UCSD-AML1 (cell line): ENCODE data around the gene MTHFD2L.
A peak's percentile ranks its signal among the peaks of the same experiment; 100 is the strongest.
"Not testable (repeated sequence)": the region's sequence is repeated elsewhere in the genome, so short reads cannot be mapped to it uniquely, and the experiment has no call there.

ENCODE experiments used
- DNase-seq: peaks from one replicate; lab custom pipeline; 2025; ENCODE audit not compliant: unreplicated experiment; lab: John Stamatoyannopoulos, UW

MTHFD2L gene

DNA sequence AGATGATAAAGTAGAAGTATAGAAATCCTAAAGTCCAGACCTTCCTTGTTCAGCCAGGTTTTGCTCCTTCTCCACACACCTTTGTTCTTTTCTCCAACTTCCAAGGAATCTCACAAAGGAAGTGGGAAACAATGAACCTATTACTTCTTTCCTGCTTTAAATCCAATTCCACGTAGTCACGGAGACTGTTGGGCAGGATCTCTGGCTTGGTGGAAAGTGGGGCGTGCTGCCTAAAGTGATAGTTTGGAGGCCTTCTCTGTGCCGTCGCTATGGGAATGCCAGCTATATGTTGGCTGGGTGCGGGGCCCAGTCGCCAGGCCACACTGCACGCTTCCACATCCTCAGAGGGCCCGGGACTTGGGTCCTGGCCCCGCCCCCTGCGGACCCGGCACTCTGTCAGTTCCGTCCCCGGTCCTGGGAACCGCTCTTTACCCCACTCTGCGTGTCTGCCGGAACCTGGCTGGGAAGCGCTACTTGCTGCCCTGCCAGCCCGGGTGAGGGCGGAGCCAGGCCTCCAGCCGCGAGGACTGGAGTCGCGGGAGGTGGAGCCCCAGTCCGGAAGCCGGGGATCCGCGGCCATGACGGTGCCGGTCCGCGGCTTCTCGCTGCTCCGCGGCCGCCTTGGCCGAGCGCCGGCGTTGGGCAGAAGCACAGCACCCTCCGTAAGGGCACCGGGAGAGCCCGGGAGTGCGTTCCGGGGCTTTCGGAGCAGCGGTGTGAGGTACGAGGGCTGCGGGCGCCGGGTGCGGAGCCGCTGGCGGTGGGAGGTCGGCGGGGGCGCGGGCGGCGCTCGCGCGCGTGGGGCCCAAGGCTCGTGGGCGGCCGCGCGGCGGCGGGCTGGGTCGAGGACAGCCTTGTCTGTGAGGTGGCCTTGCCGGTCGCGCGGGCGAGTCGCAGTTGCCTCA lies at the start of gene MTHFD2L:
TSS of gene MTHFD2L (plus strand) at position 558 of the 905 bp plus-strand sequence. CDS start at position 579, 21 bp downstream.
- peak; percentile 97 for DNase-seq

DNA sequence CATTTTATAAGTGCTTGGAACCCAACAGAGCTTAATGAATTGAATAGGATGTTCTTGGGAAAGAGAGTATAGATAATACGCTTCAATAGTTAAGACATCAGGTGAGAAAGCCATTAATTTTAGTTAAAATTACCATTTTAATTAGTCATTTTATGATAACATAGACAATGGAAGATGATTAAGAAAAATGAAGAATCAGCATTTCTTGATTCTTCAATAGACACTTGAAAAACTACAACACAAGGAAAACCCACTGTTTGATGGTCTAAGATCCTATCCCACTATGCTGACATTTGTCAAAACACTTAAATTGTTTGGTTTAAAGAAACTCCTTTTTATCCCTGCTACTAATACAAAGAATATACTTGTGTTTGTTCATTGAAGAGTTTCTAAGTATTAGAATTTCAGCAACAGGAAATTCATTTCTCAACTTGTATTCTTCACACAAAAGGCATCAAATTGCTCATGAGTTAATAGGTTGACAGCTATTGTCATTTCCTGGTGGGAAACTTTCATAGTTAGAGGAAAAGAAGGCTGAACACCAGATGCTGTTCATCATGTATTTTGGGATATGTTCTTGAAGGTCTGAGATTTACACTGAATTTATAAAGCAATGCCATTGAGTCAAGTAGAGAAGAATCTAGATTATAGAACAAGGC lies 49.3 kb upstream of the MTHFD2L start:
- DNase-seq, result no peak

DNA sequence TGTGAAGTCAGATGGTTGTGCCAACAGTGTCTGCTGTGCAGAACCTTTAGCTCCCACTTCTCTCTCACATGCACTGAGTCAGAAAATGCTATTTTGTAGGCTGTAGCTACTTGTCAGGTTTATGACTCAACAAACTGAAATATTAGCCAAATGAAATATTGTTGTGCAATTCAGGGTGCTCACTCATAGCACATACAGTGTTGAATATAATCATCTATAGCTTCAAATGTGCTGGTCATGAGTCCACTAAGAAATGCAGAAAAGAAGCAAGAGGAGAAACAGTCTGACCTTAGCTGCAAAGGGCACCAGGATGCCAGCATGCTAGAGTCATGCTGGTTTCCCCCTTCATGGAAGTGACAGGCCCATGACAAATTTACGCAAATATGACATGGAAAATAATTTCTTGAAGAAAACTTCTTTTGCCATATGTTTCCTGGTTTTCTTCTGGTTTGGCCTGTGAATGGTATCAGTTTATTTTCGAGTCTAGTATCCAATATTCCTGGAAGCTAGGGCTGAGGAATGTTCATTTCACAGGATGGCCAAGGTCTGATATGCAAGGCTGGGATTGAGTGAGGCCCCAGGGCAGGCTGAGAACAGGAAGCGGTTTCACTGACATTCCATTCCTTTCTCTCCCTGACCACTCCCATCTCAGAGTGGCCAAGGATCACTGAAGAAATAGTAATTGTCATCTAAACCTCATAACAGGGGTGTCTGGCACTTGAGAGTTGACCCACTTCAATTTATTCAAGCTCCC lies 48.6 kb upstream of the MTHFD2L start:
- peak; percentile 12 for DNase-seq

DNA sequence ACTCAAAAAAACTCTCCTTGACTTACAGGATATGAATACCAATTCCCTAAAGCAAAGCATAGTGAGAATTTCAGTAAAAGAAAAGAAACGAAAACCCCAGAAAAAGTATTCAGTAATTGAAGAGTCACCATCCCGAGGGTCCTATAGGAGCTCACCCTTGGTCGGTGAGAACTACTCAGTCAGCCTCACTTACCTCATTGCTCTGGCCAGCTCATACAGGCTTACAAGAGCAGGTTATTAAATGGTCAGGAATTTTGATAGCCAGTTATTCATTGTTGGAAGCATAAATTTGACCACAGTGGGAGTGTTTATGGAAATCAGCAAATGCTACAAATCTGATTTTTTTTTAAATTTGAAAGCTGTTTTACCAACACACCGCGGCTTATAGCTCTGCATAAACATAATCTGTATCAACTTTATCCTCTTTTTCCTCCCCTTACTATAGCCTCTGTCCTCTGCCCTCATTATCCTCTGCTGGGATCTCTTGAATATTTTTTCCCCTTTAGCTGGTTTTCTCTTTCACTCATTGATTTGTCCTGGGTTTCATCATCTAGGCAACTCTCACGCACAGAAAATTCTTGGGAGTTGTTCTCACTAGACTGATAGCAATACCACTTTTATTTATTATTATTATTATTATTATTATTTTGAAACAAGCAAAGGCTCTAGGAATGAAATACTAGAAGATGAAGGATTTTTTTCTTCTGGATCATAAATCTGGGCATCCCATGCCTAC lies 47.9 kb upstream of the MTHFD2L start:
- DNase-seq, result no peak

DNA sequence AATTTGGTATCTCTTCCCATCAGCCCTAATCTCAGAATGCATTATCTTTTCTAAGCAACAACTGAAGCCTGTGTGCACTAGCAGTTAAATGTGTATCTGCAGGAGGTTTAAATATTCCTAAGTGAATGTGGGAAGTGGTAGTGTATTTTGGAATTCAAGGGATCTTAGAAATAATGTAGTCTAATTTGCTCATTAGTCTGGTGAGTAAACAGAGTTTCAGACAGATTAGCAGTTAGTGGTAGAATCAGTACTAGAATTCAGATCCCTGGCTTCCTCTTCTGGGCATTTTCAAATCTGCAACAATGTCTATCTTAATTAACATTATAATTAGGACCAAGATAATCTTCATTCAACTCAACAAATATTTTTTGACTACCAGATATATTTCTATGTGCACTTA lies 47.2 kb upstream of the MTHFD2L start:
- no peak for DNase-seq

DNA sequence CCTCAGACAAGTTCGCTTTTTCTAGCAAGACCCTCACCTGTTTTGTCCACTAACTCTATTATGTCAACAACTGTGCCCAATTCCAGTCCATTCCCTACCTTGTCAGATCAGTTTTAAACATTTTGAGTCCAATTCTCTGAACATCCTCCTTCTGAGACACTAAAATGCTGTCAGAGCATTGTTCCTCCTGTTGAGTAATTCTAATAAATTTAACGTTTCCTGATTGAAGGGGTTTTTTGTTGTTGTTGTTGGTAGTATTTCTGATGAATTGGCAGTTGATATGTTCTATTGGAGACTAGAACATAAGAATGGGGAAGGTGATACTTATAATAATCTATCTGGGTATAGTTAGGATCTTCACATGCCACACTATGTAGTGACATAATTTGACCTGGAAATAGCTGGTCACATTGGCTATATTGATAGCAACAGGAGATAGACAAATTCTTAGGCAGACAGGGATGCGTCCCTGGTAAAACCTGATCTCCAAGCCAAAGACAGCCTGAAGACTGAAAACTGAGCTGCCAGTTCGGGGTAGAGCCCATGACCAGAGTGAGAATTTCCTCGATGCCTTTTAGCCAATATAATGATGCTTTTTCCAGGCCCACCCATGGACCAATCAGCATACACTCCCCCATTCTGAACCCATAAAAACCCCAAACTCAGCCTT lies 46.5 kb upstream of the MTHFD2L start:
- DNase-seq, result no peak

DNA sequence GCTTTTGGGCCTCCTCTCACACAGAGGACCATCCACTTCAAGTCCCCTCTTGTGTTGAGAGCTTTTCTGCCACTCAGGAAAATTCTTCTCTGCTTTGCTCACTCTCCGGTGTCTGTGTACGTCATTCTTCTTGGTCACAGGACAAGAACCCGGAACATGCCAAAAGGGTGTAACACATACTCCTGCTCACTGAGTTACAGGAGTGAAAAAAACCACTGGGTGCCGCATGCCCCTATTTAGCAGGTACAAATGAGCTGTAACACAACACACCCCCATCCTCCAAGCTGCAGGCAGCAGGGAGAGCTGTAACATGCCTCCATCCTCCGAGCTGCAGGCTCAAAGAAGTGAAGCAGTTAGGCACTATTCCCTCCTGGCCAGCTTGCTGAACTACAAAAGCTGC lies 45.9 kb upstream of the MTHFD2L start:
- DNase-seq, result no peak

DNA sequence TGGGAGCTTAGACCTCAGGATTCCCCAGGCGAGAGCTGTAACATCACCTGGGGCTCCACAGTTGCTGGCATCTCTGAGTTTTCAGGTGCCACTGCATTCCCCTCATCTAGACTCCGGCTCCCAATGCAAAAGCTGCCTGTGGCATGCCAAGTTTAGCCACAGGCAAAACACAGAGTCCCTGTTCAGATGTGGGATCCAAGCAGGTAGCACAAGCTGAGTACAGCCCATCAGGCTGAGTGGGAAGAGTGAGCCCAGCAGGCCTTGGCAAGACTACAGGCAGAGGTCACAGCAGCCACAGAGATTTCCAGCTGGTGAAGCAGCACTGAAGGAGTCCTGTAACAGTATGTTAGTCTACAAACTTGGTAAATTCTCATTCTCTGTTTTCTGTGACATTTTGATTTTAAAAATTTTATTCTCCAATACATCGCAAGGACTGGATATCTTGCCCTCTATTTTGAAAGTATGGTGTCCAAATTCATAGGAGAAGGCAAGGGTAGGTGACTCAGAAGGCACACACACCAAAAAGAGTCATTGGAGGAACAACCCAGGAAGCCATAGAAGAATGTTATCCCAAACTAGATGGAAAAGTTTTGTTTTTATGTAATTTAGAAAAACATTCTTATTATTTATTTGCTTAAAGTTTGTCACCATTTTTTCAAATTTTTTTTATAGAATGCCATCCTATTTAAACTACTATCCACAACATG lies 45.4 kb upstream of the MTHFD2L start:
- no peak for DNase-seq

DNA sequence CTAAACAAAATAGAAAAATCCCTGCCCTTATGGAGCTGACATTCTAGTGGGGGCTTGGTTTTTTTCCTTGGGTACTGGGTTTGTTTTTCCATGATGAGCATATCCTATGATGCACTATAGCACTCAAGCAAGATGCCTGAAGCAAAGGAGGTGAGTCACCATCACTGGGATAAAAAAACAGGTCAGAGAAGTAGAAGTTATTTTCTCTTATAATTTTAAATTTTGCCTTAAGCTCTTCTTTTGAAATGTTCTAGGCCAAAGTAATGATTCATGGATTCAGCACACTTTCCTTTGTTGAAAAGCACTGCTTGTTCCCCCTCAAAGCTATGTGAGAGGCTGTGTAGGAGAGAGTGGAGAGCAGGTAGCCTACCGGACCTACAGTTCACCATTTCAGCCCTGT lies 43.7 kb upstream of the MTHFD2L start:
- DNase-seq, result no peak

DNA sequence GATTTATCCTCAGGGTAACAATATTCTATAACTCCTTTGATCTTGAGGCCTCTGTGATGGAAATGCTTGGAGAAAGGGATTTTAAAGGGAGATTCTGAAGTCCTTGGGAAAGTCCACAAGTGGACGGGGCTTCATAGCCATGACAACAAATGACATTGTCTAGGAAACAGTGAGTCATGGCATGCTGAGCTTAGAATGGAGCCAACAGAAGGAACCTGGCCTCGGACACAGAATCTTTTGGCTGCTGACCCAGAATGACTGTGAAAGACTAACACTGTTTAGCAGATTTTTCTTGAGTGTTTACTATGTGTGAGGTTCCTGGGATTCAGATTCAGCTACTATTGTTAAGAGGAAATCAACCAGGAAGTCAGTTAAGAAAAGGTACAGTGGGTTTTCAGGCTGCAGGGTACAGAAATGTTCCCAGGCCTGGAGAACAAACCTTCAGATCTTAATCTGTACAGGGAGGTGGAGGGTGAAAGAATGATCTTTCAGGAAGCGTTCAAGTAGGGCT lies 40.8 kb upstream of the MTHFD2L start:
- DNase-seq, result no peak

DNA sequence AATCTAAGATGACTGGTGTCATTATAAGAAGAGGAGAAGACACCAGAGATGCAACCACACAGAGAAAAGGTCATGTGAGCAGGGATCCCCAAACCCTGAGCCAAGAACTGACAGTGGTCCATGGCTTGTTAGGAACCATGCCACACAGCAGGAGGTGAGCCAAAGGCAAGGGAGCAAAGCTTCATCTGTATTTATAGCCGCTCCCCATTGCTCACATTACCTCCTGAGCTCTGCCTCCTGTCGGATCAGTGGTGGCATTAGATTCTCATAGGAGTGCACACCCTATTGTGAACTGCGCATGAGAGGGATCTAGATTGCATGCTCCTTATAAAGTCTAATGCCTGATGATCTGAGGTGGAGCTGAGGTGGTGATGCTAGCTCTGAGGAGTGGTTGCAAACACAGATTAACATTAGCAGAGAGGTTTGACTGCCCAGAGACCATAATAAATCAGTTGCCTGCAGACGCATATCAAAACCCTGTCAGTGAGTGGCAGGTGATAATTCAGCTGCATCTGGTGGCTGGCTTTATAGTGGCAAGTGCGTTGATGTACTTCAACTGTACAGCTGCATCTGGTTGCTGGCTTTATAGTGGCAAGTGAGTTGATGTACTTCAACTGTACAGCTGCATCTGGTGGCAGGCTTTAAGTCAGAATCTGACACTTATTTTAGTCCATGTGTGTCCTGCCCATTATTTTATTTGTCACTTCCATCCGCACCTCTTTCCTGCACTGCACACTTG lies 39.1 kb upstream of the MTHFD2L start:
- DNase-seq, result no peak

DNA sequence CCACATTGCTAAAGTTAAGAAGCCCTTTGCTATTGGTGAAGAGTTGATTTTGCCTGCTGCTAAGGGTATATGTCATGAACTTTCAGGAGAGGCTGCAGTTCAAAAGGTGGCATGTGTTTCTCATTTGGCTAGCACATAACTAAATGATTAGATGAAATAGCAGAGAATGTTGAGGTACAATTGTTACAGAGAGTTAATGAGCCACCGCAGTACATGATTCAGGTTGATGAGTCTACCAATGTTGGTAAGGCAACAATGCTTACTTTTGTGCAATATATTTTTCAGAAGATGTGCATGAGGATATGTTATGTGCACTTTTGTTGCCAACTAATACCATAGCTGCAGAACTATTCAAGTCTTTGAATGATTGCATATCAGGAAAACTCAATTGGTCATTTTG lies 37.8 kb upstream of the MTHFD2L start:
- DNase-seq, result no peak

DNA sequence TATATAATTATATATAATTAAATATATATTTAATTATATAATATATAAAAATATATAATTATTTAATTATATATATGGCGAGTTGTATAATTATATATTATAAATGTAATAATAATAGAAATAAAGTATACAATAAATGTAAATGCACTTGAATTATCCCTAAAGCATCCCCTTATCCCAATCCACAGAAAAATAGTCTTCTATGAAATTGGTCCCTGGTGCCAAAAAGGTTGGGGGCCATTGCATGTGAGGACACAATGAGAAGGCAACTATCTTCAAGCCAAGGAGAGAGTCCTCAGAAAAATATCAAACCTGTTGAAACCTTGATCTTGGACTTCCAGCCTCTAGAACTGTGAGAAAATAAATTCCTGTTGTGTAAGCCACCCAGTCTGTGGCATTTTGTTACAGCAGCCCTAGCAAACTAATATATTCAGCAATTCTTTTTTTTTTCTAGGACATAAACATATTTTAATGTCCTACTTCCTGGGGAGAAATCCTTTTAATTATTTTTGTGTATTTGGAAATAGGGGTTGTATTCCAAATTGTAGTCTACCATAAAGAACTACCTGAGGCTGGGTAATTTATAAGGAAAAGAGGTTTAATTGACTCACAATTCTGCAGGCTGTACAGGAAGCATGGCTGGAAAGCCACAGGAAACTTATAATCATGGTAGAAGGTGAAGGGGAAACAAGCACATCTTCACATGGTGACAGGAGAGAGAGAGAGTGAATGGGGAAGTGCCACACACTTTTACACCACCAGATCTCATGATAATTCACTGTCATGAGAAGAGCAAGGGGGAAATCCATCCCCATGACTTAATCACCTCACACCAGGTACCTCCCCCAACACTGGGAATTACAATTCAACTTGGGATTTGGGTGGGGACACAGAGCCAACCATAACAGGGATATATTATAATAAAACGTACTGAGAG lies 36.0 kb upstream of the MTHFD2L start:
- DNase-seq, result no peak

DNA sequence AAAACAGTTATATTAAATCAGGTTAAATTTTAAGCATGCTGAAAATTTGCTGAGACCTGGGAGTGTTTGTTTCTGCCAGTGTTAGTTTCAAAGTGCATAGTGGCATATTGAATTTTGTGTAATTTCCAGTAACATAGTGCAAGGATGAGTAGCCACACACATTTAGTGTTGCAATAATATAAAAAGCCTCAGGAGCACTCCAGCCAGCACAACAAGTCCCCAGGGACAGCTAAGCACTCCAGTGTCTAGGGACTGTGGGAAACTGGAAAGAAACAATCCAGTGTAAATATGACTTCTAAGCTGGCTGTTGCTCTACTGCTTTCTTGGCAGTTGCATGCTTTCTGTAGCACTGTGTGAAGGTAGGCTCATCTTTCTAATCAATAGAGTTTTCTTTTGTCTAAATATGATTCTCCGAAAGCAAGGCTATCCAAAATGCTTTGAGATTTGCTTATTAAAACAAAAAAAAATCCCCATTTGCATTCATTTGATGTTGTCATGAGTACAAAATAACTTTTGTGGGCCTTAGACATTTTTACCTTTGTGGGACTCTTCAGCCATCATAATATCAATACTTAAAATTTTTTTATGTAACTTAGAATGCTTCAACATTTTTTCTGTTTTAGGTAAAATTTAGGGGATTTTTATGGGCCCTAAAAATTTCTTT lies 34.7 kb upstream of the MTHFD2L start:
- DNase-seq, result no peak

DNA sequence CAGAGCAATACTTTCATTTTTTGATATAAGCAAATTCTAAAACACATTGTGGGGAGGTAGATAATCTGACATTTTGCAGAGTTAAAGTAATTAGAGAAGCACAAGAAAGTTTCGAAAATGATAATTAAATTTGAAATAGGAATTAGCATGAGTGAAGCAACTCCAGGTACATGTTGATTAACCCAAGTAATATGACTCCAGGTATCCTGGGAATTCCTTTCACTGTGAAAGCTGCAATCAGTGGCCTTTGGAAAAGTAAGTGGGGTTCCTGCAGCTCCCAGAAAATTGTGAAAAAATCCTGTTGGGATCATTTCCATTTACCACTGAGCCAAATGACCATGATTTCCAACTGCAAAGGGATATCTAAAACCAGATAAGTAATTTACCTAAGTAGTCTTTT lies 32.9 kb upstream of the MTHFD2L start:
- no peak for DNase-seq

DNA sequence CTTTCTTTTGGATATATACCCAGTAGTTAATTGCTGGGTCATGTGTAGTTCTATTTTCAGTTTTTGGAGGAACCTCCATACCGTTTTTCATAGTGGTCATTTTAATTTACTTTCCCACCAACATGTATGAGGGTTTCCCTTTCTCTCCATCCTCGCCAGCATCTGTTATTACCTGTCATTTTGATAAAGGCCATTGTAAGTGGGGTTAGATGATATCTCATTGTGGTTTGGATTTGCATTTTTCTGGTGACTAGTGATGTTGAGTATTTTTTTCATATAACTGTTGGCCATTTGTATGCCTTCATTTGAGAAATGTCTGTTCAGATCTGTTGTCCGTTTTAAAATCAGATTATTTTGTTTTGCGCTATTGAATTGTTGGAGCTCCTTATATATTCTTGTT lies 30.2 kb upstream of the MTHFD2L start:
- DNase-seq, result no peak

DNA sequence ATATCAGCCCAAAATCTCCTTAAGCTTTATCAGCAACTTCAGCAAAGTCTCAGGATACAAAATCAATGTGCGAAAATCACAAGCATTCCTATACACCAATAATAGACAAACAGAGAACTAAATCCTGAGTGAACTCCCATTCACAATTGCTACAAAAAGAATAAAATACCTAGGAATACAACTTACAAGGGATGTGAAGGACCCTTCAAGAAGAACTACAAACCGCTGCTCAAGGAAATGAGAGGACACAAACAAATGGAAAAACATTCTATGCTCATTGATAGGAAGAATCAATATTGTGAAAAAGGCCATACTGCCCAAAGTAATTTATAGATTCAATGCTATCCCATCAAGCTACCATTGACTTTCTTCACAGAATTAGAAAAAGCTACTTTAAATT lies 27.1 kb upstream of the MTHFD2L start:
- not testable (repeated sequence) for DNase-seq
